H1 (cell line): ENCODE results near the gene CHRNA10. TPM values are rescaled to one million over a fixed set of nuclear protein-coding genes. Genes with fewer than 3 reads are reported as not detected.

ENCODE experiments used
- CTCF ChIA-PET: fragments of 300-600 bp; sonication (Branson Sonifier 250); formaldehyde crosslinking; loops from one replicate; lab custom pipeline; 2021; ENCODE audit not compliant: partially characterized antibody; lab: Charles Lee
- POLR2A ChIA-PET: fragments of 300-600 bp; sonication (Branson Sonifier 250); formaldehyde crosslinking; loops from one replicate; lab custom pipeline; 2021; ENCODE audit warnings: inconsistent platforms; ENCODE audit not compliant: partially characterized antibody; lab: Charles Lee
- DNase-seq, 2 experiments: peaks; one replicate each; pipeline versions ENCODE4 v3.0.0 to v3.0.0-alpha.2; 2010 to 2022; ENCODE audit warnings: low spot score in 2 of 2, low read depth in 1 of 2, mixed read lengths in 1 of 2
- FAIRE-seq: peaks from 2 replicates; lab custom pipeline; 2011; peaks lifted over from hg19 to GRCh38; lab: Jason Lieb, UNC
- H2AFZ ChIP-seq: 2 replicates; pipeline ENCODE4 v1.8.1; 2012; ENCODE audit warnings: low read length, inconsistent platforms
- H2AK5ac ChIP-seq: 2 replicates; pipeline ENCODE4 v1.6.1; 2013; ENCODE audit warnings: low read depth, low read length
- H2BK120ac ChIP-seq: replicated peaks from 2 replicates; pipeline ENCODE3; 2013; ENCODE audit warnings: low read depth, low read length, inconsistent platforms
- H2BK12ac ChIP-seq: 2 replicates; pipeline ENCODE4 v1.6.1; 2013; ENCODE audit warnings: low read depth, low read length
- H2BK15ac ChIP-seq: 2 replicates; pipeline ENCODE4 v1.6.1; 2013; ENCODE audit warnings: low read length
- H2BK20ac ChIP-seq: 2 replicates; pipeline ENCODE4 v1.6.1; 2013; ENCODE audit warnings: low read length
- H2BK5ac ChIP-seq: 2 replicates; pipeline ENCODE4 v1.6.1; 2013; ENCODE audit warnings: low read depth, low read length
- H3K14ac ChIP-seq: 2 replicates; pipeline ENCODE4 v1.6.1; 2013; ENCODE audit warnings: inconsistent platforms; ENCODE audit not compliant: insufficient read length
- H3K18ac ChIP-seq: 2 replicates; pipeline ENCODE4 v1.6.1; 2013; ENCODE audit warnings: low read length; ENCODE audit errors: extremely low read depth
- H3K23ac ChIP-seq: 2 replicates; pipeline ENCODE4 v1.6.1; 2013; ENCODE audit warnings: inconsistent platforms; ENCODE audit not compliant: insufficient read length
- H3K23me2 ChIP-seq: 2 replicates; pipeline ENCODE4 v1.6.1; 2013; ENCODE audit warnings: low read depth, low read length
- H3K27ac ChIP-seq: 2 replicates; pipeline ENCODE4 v1.6.1; 2011; ENCODE audit warnings: low read depth, low read length, inconsistent platforms
- H3K27me3 ChIP-seq, 4 experiments: replicated peaks in 1 of 4; 1 replicate in 1 of 4; 2 replicates in 3 of 4; pipeline versions ENCODE4 v1.6.1 to v1.8.1; 2011 to 2013; ENCODE audit warnings: low read length in 3 of 4, mild to moderate bottlenecking in 3 of 4, inconsistent platforms in 2 of 4, mixed read lengths in 2 of 4, moderate library complexity in 1 of 4; ENCODE audit not compliant: control insufficient read depth in 3 of 4, insufficient read depth in 3 of 4; ENCODE audit errors: extremely low read depth in 1 of 4
- H3K36me3 ChIP-seq, 4 experiments: 2 replicates each; pipeline versions ENCODE4 v1.6.1 to v1.8.1; 2011 to 2013; ENCODE audit warnings: mild to moderate bottlenecking in 4 of 4, low read length in 3 of 4, moderate library complexity in 2 of 4, control low read depth in 1 of 4, inconsistent platforms in 1 of 4; ENCODE audit not compliant: insufficient read depth in 4 of 4, control insufficient read depth in 2 of 4
- H3K4ac ChIP-seq: replicated peaks from 2 replicates; pipeline ENCODE3; 2013; ENCODE audit warnings: low read length, low read depth, mixed read lengths, inconsistent platforms; ENCODE audit not compliant: insufficient read length
- H3K4me1 ChIP-seq, 4 experiments: replicated peaks in 1 of 4; 1 replicate in 1 of 4; 2 replicates in 3 of 4; pipeline versions ENCODE4 v1.6.1 to v1.8.1; 2011 to 2013; ENCODE audit warnings: low read length in 3 of 4, inconsistent platforms in 2 of 4, mixed read lengths in 1 of 4; ENCODE audit not compliant: insufficient read depth in 4 of 4, control insufficient read depth in 3 of 4
- H3K4me2 ChIP-seq, 2 experiments: 2 replicates each; pipeline versions ENCODE4 v1.6.1 to v1.8.1; 2011 to 2013; ENCODE audit warnings: low read depth in 2 of 2, low read length in 2 of 2, control low read depth in 1 of 2, inconsistent platforms in 1 of 2, mild to moderate bottlenecking in 1 of 2; ENCODE audit not compliant: insufficient read depth in 1 of 2
- H3K4me3 ChIP-seq, 4 experiments: fragments of 200-600, 300-600 bp in 1 of 4; sonication (generic), shearing (Covaris generic), sonication (Bioruptor Twin) in 1 of 4; 2 replicates each; pipeline versions ENCODE4 v1.5.1 to v1.8.1; 2011 to 2016; ENCODE audit warnings: low read length in 4 of 4, low read depth in 3 of 4, control low read depth in 2 of 4, inconsistent platforms in 2 of 4, mild to moderate bottlenecking in 2 of 4, mixed read lengths in 1 of 4, moderate library complexity in 1 of 4; ENCODE audit not compliant: insufficient read depth in 2 of 4; ENCODE audit errors: extremely low read depth in 1 of 4
- H3K56ac ChIP-seq: replicated peaks from 2 replicates; pipeline ENCODE3; 2013; ENCODE audit warnings: low read depth, mild to moderate bottlenecking, mixed read lengths, low read length, inconsistent platforms; ENCODE audit not compliant: insufficient read length
- H3K79me1 ChIP-seq: 2 replicates; pipeline ENCODE4 v1.6.1; 2013; ENCODE audit warnings: low read depth, low read length, control low read depth
- H3K79me2 ChIP-seq, 2 experiments: 2 replicates each; pipeline versions ENCODE4 v1.6.1 to v1.8.1; 2012 to 2013; ENCODE audit warnings: low read length in 2 of 2, mild to moderate bottlenecking in 2 of 2, inconsistent platforms in 1 of 2; ENCODE audit not compliant: insufficient read depth in 2 of 2, control insufficient read depth in 1 of 2
- H3K9ac ChIP-seq, 4 experiments: replicated peaks in 1 of 4; 1 replicate in 1 of 4; 2 replicates in 3 of 4; pipeline versions ENCODE4 v1.6.1 to v1.8.1; 2011 to 2013; ENCODE audit warnings: low read depth in 3 of 4, low read length in 3 of 4, control low read depth in 2 of 4, mild to moderate bottlenecking in 2 of 4, moderate library complexity in 2 of 4, inconsistent platforms in 1 of 4; ENCODE audit errors: extremely low read depth in 1 of 4
- H3K9me3 ChIP-seq, 2 experiments: 2 replicates each; pipeline versions ENCODE4 v1.6.1 to v1.8.1; 2012 to 2013; ENCODE audit warnings: mild to moderate bottlenecking in 2 of 2, moderate library complexity in 2 of 2, control low read depth in 1 of 2, inconsistent platforms in 1 of 2, low read depth in 1 of 2, low read length in 1 of 2, mixed read lengths in 1 of 2; ENCODE audit not compliant: insufficient read depth in 2 of 2
- H4K20me1 ChIP-seq, 2 experiments: replicated peaks in 1 of 2; 2 replicates each; pipeline versions ENCODE3 to v1.8.1; 2011 to 2013; ENCODE audit warnings: inconsistent platforms in 2 of 2, low read length in 2 of 2, mild to moderate bottlenecking in 1 of 2; ENCODE audit not compliant: insufficient read depth in 2 of 2, control insufficient read depth in 1 of 2
- H4K5ac ChIP-seq: 2 replicates; pipeline ENCODE4 v1.6.1; 2013; ENCODE audit warnings: low read length, low read depth, mixed read lengths, inconsistent platforms; ENCODE audit not compliant: insufficient read length
- H4K8ac ChIP-seq: 2 replicates; pipeline ENCODE4 v1.8.0; 2013; ENCODE audit warnings: mild to moderate bottlenecking, moderate library complexity, low read length, inconsistent platforms; ENCODE audit not compliant: insufficient read depth; ENCODE audit errors: extremely low read depth
- H4K91ac ChIP-seq: replicated peaks from 2 replicates; pipeline ENCODE3; 2013; ENCODE audit warnings: low read length, mixed read lengths, inconsistent platforms; ENCODE audit not compliant: insufficient read length
- CHD2 ChIP-seq: IDR thresholded peaks from 2 replicates; pipeline ENCODE4 v1.6.1; 2012; ENCODE audit warnings: low read length, improper control_type of control experiment
- CREB1 ChIP-seq: IDR thresholded peaks from 2 replicates; pipeline ENCODE4 v1.6.1; 2012; ENCODE audit warnings: inconsistent platforms
- CTBP2 ChIP-seq: IDR thresholded peaks from 2 replicates; pipeline ENCODE4 v1.7.0; 2011; ENCODE audit warnings: borderline replicate concordance, mild to moderate bottlenecking, moderate library complexity, mixed read lengths, low read length; ENCODE audit not compliant: insufficient read depth, insufficient read length
- GTF2F1 ChIP-seq: IDR thresholded peaks from 2 replicates; pipeline ENCODE4 v1.6.1; 2012; ENCODE audit warnings: low read depth, low read length, improper control_type of control experiment, borderline replicate concordance
- HDAC6 ChIP-seq: IDR thresholded peaks from one replicate; pipeline ENCODE4 v1.7.1; 2012; ENCODE audit warnings: low read depth, mild to moderate bottlenecking, inconsistent platforms, low read length, moderate library complexity
- WGBS, 2 experiments: shearing (Covaris generic) in 1 of 2; methylation state at CpG; one replicate each; pipeline versions ENCODE4 v1.1.6 to v1.1.7; 2013 to 2015; ENCODE audit warnings: low lambda C conversion rate in 2 of 2, mixed read lengths in 2 of 2, inconsistent platforms in 1 of 2, low coverage in 1 of 2, missing lambda C conversion rate in 1 of 2; ENCODE audit not compliant: insufficient replicate concordance in 2 of 2, insufficient coverage in 1 of 2, insufficient read length in 1 of 2; ENCODE audit errors: extremely low coverage in 1 of 2, missing lambda C conversion rate in 1 of 2; 5-methylcytosine and 5-hydroxymethylcytosine counted together
- polyA plus RNA-seq, 7 experiments: library from polyadenylated mRNA; depleted of rRNA in 3 of 7; stranded (reverse) in 5 of 7; unstranded in 2 of 7; fragments of >200 nt in 5 of 7; fragments of 200-250 nt in 2 of 7; gene quantifications; 1 replicate in 5 of 7; 2 replicates in 1 of 7; 4 replicates in 1 of 7; pipeline versions ENCODE4 v1.2.1 to v1.2.3, GENCODE V29; 2011 to 2013; ENCODE audit warnings: missing spikeins in 2 of 7, mixed read lengths in 2 of 7
- total RNA-seq: library from RNA; stranded (reverse); fragmentation: NEBNext Ultra II Directional; extraction: Animal tissue kit (Norgen Biotek cat#: 25700); gene quantifications from 2 replicates; pipeline ENCODE4 v1.2.1, GENCODE V29; 2021

CHRNA10 gene
- total and polyA plus RNA-seq, 2 of the 8 experiments (the other 6 are each of a cell fraction or from before 2014, with no cell fraction given) = 0.68 to 1.3 TPM

DNA sequence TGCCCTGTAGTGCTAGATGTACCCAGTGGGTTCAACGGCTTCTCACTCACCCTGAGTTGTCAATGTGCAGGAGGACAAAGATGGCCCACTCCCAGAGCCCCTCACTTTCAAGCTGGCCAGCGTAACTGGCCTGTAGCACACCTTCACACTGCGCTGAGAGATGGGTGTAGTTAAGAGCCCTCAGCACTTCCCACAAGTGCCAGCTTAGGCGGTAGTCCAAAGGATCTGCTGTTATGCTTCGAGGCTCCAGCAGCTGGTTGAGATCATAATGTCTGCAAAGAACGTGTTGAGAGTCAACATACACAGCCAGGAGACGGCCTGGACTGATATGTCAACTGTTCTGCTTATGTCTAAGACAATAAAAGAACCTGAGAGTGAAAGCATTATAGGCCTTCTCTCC is 14.7 kb upstream of the CHRNA10 start:
- Histone ChIP-seq H3K23me2 (no peaks in the 10 kb centered on the region), H2BK15ac (no peak overlapping the region), H3K79me1 (no peaks in the 10 kb centered on the region), H2BK5ac (no peak overlapping the region), H3K56ac (no peak overlapping the region), H2AK5ac (no peak overlapping the region), H3K18ac (no peak overlapping the region), H3K4me3 (no peak overlapping the region), H3K9ac (no peak overlapping the region), H3K4me2 (no peak overlapping the region), H3K27me3 (no peaks in the 10 kb centered on the region), H2BK12ac (no peak overlapping the region), H2AFZ (no peak overlapping the region), H3K4me1 (no peaks in the 10 kb centered on the region), H4K5ac (no peak overlapping the region), H2BK20ac (no peak overlapping the region), H3K79me2 (no peaks in the 10 kb centered on the region), H3K14ac (no peak overlapping the region), H3K27ac (no peak overlapping the region), H3K23ac (no peak overlapping the region), H4K20me1 (peaks cover 0 to 2% of the 10 kb centered on the region in 2 experiments), H4K91ac (no peak overlapping the region), H3K4ac (no peak overlapping the region), H2BK120ac (no peak overlapping the region), H4K8ac (no peak overlapping the region), H3K36me3 (peaks cover 31 to 85% (median 58%) of the 10 kb centered on the region in 4 experiments), H3K9me3 (no peaks in the 10 kb centered on the region)
- TF ChIP-seq CHD2 (no peak), CTBP2 (no peak), HDAC6 (no peak), CREB1 (no peak), GTF2F1 (no peak)
- FAIRE-seq (no peak), DNase-seq (no peak)
- ChIA-PET POLR2A (no interaction called here), CTCF (no interaction called here)
- WGBS, 2 experiments = 92% methylated on average over 7 of the region's 7 CpGs; no CpG with 5 or more reads in 1 of the 2 experiments
